NCI-H510A treated with DMSO at 0.1 percent for 48 hours (cell line): ENCODE results near the gene ITGA6.
A peak's percentile ranks its signal among the peaks of the same experiment; 100 is the strongest.

ENCODE experiments used
- DNase-seq: peaks from one replicate; lab custom pipeline; 2025; lab: John Stamatoyannopoulos, UW

The ITGA6 gene

GRCh38 chr2:172416447-172417058 lies 10.8 kb upstream of the ITGA6 start:
- DNase-seq = no peak

GRCh38 chr2:172420216-172420615 lies 7.2 kb upstream of the ITGA6 start:
- no peak for DNase-seq

- no peak for DNase-seq
Measured at GRCh38 chr2:172423160-172423559, 4.2 kb upstream of the ITGA6 start.

GRCh38 chr2:172425336-172425735 lies 2.0 kb upstream of the ITGA6 start:
- DNase-seq = no peak

GRCh38 chr2:172426635-172427255 lies 641 bp upstream of the ITGA6 start:
- DNase-seq = peak; percentile 91

- DNase-seq = no peak
Measured at GRCh38 chr2:172427990-172428831, 825 bp downstream of the ITGA6 start.

GRCh38 chr2:172428832-172429210 lies 1.4 kb downstream of the ITGA6 start:
- DNase-seq = no peak

- DNase-seq = no peak
Measured at GRCh38 chr2:172429301-172429968, 2.0 kb downstream of the ITGA6 start.

- DNase-seq = no peak
Measured at GRCh38 chr2:172430027-172430426, 2.6 kb downstream of the ITGA6 start.

- DNase-seq = no peak
Measured at GRCh38 chr2:172430678-172431077, 3.3 kb downstream of the ITGA6 start.

GRCh38 chr2:172431463-172431862 lies 4.1 kb downstream of the ITGA6 start:
- DNase-seq = no peak

- DNase-seq = no peak
Measured at GRCh38 chr2:172431993-172432392, 4.6 kb downstream of the ITGA6 start.

GRCh38 chr2:172433144-172433543 lies 5.8 kb downstream of the ITGA6 start:
- no peak for DNase-seq

GRCh38 chr2:172434821-172435605 lies 7.6 kb downstream of the ITGA6 start:
- peak; percentile 68 for DNase-seq

GRCh38 chr2:172435606-172435911 lies 8.2 kb downstream of the ITGA6 start:
- no peak for DNase-seq

GRCh38 chr2:172436889-172437288 lies 9.5 kb downstream of the ITGA6 start:
- DNase-seq = no peak

GRCh38 chr2:172437419-172438341 lies 10.3 kb downstream of the ITGA6 start:
- no peak for DNase-seq

GRCh38 chr2:172438741-172439508 lies 11.5 kb downstream of the ITGA6 start:
- no peak for DNase-seq

- no peak for DNase-seq
Measured at GRCh38 chr2:172439509-172439860, 12.1 kb downstream of the ITGA6 start.

- DNase-seq = no peak
Measured at GRCh38 chr2:172439911-172440310, 12.5 kb downstream of the ITGA6 start.
